GM12892 (cell line): ENCODE data around the gene NTN3.

Experiments
- POLR2A ChIP-seq: IDR thresholded peaks from 2 replicates; pipeline ENCODE4 v1.6.1; 2011; ENCODE audit warnings: low read depth, low read length, control low read depth
- POLR2AphosphoS5 ChIP-seq: IDR thresholded peaks from 2 replicates; pipeline ENCODE4 v1.6.1; 2011; ENCODE audit warnings: low read depth, low read length, control low read depth

DNA sequence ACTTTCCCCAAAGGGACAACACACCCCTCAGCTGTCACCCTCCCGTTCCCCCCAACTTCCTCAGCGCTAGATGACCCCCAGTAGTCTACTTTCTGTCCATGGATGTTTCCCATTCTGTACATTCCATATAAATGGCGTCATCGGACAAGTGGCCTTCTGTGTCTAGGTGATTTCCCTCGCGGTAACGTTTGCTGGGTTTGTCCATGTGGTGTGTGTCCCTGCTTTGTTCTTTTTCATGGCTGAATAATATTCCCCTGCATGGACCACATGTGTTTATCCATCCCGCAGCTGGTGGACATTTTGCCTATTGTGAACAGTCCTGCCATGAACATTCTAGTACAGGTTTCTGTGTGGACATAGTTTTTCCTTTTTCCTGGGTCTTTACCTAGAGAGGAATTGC is 18.4 kb upstream of the NTN3 start:
- TF ChIP-seq POLR2AphosphoS5 (no peak), POLR2A (no peak)
